Fibroblast of the aortic adventitia (primary cell): ENCODE data around the gene LRIG1. TPM values are rescaled to one million over a fixed set of nuclear protein-coding genes. Genes with fewer than 3 reads are reported as not detected.

Source experiments
- DNase-seq: peaks from one replicate; pipeline ENCODE4 v3.0.0-alpha.2; 2010; ENCODE audit warnings: low read depth
- H3K4me3 ChIP-seq: 2 replicates; pipeline ENCODE4 v1.5.1; 2011; ENCODE audit warnings: low read depth, mild to moderate bottlenecking, control low read depth, low read length, moderate library complexity
- total RNA-seq: library from RNA; depleted of rRNA; stranded (reverse); fragments of >200 nt; gene quantifications from 2 replicates; pipeline ENCODE4 v1.2.3, GENCODE V29; 2012; ENCODE audit warnings: low replicate concordance
- TF ChIP-seq, protein P1 (sequence below): IDR thresholded peaks from 2 replicates; pipeline ENCODE4 v1.5.1; 2011; ENCODE audit warnings: mild to moderate bottlenecking, low read length, control low read depth, inconsistent platforms; ENCODE audit not compliant: insufficient read depth

LRIG1 gene
- total RNA-seq, 1 donor: 26.4 TPM

DNA sequence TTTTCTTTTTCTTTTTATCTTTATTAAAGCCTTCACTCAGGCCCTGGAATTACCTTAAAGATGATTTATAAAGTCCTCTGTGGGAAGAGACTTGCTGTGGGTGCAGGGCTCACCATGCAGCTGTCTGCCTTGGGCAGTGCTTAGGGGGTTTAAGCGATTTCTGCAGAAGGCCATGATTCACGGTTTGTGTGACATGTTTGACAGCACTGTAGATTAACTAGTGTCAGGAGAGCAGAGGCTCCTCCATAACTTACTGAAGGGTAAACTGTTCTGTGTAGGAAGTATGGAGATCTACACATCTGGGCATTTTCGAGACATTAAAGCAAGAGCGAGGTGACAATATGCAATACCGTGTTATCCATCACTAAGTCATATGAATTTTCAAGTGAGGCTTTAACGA lies 137.7 kb downstream of the LRIG1 start:
- no peak overlapping the region for H3K4me3 ChIP-seq
- no peak for DNase-seq
- TF ChIP-seq, protein P1, sequence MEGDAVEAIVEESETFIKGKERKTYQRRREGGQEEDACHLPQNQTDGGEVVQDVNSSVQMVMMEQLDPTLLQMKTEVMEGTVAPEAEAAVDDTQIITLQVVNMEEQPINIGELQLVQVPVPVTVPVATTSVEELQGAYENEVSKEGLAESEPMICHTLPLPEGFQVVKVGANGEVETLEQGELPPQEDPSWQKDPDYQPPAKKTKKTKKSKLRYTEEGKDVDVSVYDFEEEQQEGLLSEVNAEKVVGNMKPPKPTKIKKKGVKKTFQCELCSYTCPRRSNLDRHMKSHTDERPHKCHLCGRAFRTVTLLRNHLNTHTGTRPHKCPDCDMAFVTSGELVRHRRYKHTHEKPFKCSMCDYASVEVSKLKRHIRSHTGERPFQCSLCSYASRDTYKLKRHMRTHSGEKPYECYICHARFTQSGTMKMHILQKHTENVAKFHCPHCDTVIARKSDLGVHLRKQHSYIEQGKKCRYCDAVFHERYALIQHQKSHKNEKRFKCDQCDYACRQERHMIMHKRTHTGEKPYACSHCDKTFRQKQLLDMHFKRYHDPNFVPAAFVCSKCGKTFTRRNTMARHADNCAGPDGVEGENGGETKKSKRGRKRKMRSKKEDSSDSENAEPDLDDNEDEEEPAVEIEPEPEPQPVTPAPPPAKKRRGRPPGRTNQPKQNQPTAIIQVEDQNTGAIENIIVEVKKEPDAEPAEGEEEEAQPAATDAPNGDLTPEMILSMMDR: no peak

DNA sequence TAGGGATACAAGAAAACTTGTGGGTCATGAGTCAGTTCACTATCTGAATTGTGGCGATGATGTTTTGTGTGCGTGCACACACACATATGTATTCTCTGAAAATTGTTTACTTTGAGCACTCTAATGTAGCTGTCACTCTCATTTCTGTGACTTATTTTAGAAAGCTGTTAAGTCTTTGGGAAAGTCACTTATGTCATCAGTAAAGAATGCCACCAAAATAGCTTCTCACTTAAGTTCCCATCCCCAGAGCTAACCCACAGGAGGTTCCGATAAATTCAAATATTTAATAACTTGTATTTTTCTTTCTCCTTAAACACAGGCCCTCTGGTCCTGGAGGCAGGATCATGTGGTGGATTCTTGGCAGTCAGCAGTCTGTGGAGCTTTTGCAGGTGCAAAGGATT lies 138.3 kb downstream of the LRIG1 start:
- peak; percentile 51 for DNase-seq
- TF ChIP-seq, protein P1: no peak
- H3K4me3 ChIP-seq: no peak overlapping the region

DNA sequence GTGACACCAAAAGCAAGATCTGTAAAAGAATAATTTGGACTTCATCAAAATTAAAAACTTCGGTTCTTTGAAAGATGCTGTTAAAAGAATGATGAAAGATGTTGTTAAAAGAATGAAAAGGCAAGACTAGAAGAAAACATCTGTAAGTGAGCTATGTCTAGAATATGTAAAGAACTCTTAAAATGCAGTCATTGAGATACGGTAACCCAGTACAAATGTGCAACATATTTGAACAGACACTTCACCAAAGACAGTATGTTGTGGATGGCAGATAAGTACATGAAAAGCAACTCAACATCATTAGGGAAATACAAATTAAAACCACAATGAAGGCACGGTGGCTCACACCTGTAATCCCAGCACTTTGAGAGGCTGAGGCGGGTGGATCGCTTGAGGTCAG lies 139.5 kb downstream of the LRIG1 start:
- TF ChIP-seq, protein P1: no peak
- H3K4me3 ChIP-seq: no peak overlapping the region
- DNase-seq: no peak

DNA sequence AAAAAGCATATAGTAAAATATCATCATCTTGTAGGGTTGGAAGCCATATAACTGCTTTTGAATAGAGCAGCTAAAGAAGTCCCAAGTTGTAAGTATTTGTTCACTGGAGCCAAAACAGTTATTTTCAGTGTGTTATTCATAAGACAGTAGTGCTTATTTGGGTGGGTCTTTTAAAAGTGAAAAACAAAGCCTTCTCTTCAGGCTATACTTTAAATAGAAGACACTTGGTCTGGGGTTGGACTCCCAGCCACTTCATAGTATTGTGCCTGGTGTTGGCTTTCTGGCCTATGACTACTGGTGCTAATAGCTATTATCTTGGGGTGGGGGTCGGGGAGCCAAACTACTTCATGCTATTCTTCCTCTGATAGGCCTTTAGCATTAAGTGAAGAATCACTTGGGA lies 144.8 kb downstream of the LRIG1 start:
- DNase-seq: no peak
- no peak overlapping the region for H3K4me3 ChIP-seq
- TF ChIP-seq, protein P1: no peak

DNA sequence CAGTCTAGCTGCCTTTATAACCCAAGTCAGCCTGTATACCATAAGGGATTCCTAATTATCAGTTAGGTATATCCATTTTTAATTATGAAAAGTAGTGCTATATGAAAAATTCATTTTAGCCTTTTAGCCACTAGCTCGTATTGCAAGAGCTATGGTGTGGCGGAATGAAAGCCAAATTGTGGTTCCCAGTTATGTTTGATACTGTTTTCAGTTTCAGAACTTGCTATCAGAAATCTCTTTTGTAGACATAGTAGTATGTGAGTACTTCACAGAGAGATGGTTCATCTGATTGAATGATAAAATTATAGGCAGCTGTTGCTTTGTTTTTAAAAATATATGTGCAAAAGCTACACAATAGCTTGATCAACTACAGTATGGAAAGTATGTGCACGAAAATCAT lies 145.4 kb downstream of the LRIG1 start:
- DNase-seq: no peak
- TF ChIP-seq, protein P1: no peak
- no peak overlapping the region for H3K4me3 ChIP-seq

DNA sequence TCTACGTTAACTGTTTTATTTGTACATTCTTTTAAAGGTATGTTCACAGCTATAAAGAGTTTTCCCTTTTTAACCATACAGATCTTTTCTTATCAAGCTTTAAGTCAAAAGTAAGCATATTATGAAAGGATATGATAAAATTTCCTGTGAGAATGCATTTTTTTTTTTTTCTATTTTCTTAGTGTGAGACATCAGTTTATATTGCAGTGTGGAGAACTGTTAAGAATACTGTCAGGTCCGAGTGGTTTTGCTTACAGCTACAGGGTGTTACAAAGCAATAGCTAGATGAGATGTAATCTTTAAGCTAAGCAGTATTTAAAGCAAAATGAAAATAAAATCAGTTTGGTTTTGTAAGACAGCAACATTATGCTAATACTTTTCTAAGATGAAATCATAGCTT lies 146.8 kb downstream of the LRIG1 start:
- DNase-seq: no peak
- H3K4me3 ChIP-seq: no peak overlapping the region
- TF ChIP-seq, protein P1: no peak

DNA sequence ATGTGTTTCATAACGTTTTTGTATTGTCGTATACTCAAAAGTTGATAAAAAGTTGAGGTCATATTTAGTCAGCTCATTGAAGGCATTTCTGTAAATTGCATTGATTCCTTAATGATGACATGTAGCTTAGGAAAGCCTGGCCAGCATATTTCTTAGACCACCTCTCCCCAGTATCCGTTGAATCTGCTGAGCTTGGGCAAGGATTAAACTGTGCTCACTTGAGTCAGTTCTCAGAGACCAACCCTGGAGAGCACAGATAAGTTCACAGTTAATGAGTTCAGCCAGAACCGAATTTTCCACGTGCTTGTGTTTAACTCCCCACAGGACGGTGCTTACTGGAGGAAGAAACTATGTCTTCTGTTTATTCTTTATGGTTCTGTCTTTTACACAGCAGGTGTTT lies 147.3 kb downstream of the LRIG1 start:
- DNase-seq: peak; percentile 79
- TF ChIP-seq, protein P1: no peak
- H3K4me3 ChIP-seq: no peak overlapping the region
